K562 (cell line): ENCODE data around the gene ITGAL. TPM values are rescaled to one million over a fixed set of nuclear protein-coding genes. Genes with fewer than 3 reads are reported as not detected.

Experiments used
- DMBX1 ChIP-seq: fragments of 250-450 bp; sonication (Bioruptor Pico); IDR thresholded peaks from 2 replicates; pipeline ENCODE4 v1.8.0; 2022; ENCODE audit warnings: inconsistent platforms, mild to moderate bottlenecking, moderate library complexity, borderline replicate concordance
- ESRRA ChIP-seq: fragments of 450-650 bp; IDR thresholded peaks from 2 replicates; pipeline ENCODE4 v1.6.1; 2014; ENCODE audit warnings: low read depth, mild to moderate bottlenecking, moderate library complexity, borderline replicate concordance
- FOXA1 ChIP-seq: fragments of 450-650 bp; IDR thresholded peaks from 2 replicates; pipeline ENCODE4 v1.6.1; 2016; ENCODE audit warnings: mild to moderate bottlenecking, borderline replicate concordance
- GABPA ChIP-seq: fragments of 200-800 bp; sonication (Bioruptor generic); conservative IDR thresholded peaks from 2 replicates; pipeline ENCODE4 v1.6.1; 2016; ENCODE audit warnings: low read depth, missing genetic modification characterization, missing compliant biosample characterization
- HMGN3 ChIP-seq: IDR thresholded peaks from 2 replicates; pipeline ENCODE4 v1.6.1; 2011; ENCODE audit warnings: borderline replicate concordance, low read depth, mild to moderate bottlenecking, mixed read lengths, low read length; ENCODE audit not compliant: insufficient read length; ENCODE audit errors: extremely low read depth
- PHTF2 ChIP-seq: fragments of 250-450 bp; sonication (Bioruptor Pico); IDR thresholded peaks from 2 replicates; pipeline ENCODE4 v1.5.0; 2021; ENCODE audit warnings: mild to moderate bottlenecking
- POLR2AphosphoS5 ChIP-seq: IDR thresholded peaks from 2 replicates; pipeline ENCODE4 v1.6.1; 2011; ENCODE audit warnings: mild to moderate bottlenecking, low read depth, low read length, moderate library complexity; ENCODE audit not compliant: control insufficient read depth, insufficient read depth
- PURB ChIP-seq: sonication (generic); formaldehyde crosslinking; IDR thresholded peaks from 2 replicates; pipeline ENCODE4 v1.9.0; 2021; ENCODE audit warnings: low read depth, mild to moderate bottlenecking, missing genetic modification reagents
- SIX5 ChIP-seq, 2 experiments: IDR thresholded peaks; 2 replicates each; pipeline ENCODE4 v1.6.1; 2011; ENCODE audit warnings: low read length in 2 of 2, borderline replicate concordance in 1 of 2, low read depth in 1 of 2, mild to moderate bottlenecking in 1 of 2, moderate library complexity in 1 of 2; ENCODE audit not compliant: insufficient read depth in 1 of 2
- SP1 ChIP-seq: sonication (generic); formaldehyde crosslinking; IDR thresholded peaks from 2 replicates; pipeline ENCODE4 v1.8.1; 2022; ENCODE audit warnings: mild to moderate bottlenecking, missing genetic modification reagents
- TGIF2 ChIP-seq: sonication (generic); formaldehyde crosslinking; IDR thresholded peaks from 2 replicates; pipeline ENCODE4 v1.8.1; 2022; ENCODE audit warnings: mild to moderate bottlenecking, missing genetic modification reagents, moderate library complexity
- TRIM28 ChIP-seq: fragments of 450-650 bp; IDR thresholded peaks from 2 replicates; pipeline ENCODE4 v1.6.1; 2017
- ZBTB43 ChIP-seq: sonication (generic); formaldehyde crosslinking; IDR thresholded peaks from 2 replicates; pipeline ENCODE4 v1.8.0; 2023; ENCODE audit warnings: mild to moderate bottlenecking, missing genetic modification reagents
- ZKSCAN1 ChIP-seq: fragments of 150-350 bp; IDR thresholded peaks from 2 replicates; pipeline ENCODE4 v1.6.1; 2016; ENCODE audit warnings: low read depth, low read length
- ZNF324 ChIP-seq: fragments of 250-450 bp; sonication (Bioruptor Pico); IDR thresholded peaks from 2 replicates; pipeline ENCODE4 v1.4.0; 2020; ENCODE audit warnings: mild to moderate bottlenecking
- ZNF395 ChIP-seq: fragments of 200-800 bp; sonication (Bioruptor generic); IDR thresholded peaks from 2 replicates; pipeline ENCODE4 v1.6.1; 2017; ENCODE audit warnings: missing genetic modification characterization, missing compliant biosample characterization
- ZNF551 ChIP-seq: fragments of 250-450 bp; sonication (Bioruptor Pico); IDR thresholded peaks from 2 replicates; pipeline ENCODE4 v1.5.0; 2021; ENCODE audit warnings: mild to moderate bottlenecking, moderate library complexity
- polyA plus RNA-seq, 8 experiments: library from polyadenylated mRNA; depleted of rRNA in 4 of 8; stranded (reverse) in 5 of 8; unstranded in 3 of 8; fragments of >200 nt; fragmentation: Nextera tagmentation in 2 of 8; fragmentation: Illumina TruSeq in 1 of 8; extraction: Ambion mirVana in 2 of 8; extraction: Trizol in 1 of 8; gene quantifications; 2 replicates each; pipeline versions ENCODE4 v1.2.1 to v1.2.3, GENCODE V29; 2011 to 2014; ENCODE audit warnings: inconsistent platforms in 1 of 8, missing spikeins in 1 of 8
- total RNA-seq, 7 experiments: library from RNA; depleted of rRNA in 6 of 7; stranded (reverse); fragments of >200 nt in 6 of 7; fragmentation: Illumina TruSeq in 2 of 7; extraction: Trizol in 2 of 7; gene quantifications; 2 replicates each; pipeline versions ENCODE4 v1.2.1 to v1.2.3, GENCODE V29; 2011 to 2021; ENCODE audit warnings: low replicate concordance in 1 of 7
- TF ChIP-seq, protein P1 (sequence below): IDR thresholded peaks from 2 replicates; pipeline ENCODE4 v1.6.1; 2011; ENCODE audit warnings: borderline replicate concordance, low read depth, mild to moderate bottlenecking, moderate library complexity, low read length; ENCODE audit not compliant: insufficient read depth, poor library complexity, severe bottlenecking
- TF ChIP-seq, protein P2 (sequence below): sonication (generic); formaldehyde crosslinking; IDR thresholded peaks from 2 replicates; pipeline ENCODE4 v1.8.0; 2022; ENCODE audit warnings: mild to moderate bottlenecking, missing genetic modification reagents
- TF ChIP-seq, protein P3 (sequence below): conservative IDR thresholded peaks from 2 replicates; pipeline ENCODE4 v1.6.1; 2011; ENCODE audit warnings: low read depth, mild to moderate bottlenecking, low read length; ENCODE audit not compliant: control insufficient read depth

ITGAL gene
- total and polyA plus RNA-seq, 9 of the 15 experiments (the other 6 are each of a cell fraction or from before 2014, with no cell fraction given): 0.01 to 0.53 TPM; not detected in 7

DNA sequence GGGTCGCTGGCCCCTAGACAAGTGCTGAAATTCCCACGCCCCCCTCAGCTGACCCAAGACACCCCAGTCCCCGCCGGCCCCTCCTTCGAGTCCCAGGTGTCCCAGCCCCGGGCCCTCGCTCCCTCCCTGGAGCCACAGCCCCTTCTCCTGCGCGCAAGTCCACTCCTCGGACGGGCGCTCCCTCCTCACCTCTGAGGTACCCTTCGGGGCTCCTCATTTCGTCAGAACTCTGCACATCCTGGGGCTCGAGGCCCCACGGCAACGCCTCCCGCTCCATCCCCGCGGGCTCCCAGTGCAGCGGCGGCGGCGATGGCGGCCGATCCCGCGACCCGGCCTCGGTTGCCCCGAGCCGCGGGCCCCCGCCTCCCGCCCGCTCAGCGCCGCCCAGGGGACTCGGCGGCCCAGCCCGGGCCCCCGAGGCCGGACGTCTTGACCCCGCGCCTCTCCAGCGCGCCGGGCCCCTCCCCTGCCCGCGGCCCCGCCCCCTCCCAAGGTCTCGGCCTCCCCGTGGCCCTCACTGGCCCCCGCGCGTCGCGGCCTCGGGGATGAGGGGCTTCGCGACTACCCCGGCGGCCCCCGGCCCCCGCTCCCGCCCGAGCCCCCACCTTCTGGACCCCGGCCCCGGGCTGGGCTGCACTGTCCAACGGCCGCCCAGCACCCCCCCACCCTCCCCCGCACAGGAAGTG, 53.7 kb downstream of the ITGAL start, which contains the start of gene ZNF768 (continued):
- TF ChIP-seq, protein P1, sequence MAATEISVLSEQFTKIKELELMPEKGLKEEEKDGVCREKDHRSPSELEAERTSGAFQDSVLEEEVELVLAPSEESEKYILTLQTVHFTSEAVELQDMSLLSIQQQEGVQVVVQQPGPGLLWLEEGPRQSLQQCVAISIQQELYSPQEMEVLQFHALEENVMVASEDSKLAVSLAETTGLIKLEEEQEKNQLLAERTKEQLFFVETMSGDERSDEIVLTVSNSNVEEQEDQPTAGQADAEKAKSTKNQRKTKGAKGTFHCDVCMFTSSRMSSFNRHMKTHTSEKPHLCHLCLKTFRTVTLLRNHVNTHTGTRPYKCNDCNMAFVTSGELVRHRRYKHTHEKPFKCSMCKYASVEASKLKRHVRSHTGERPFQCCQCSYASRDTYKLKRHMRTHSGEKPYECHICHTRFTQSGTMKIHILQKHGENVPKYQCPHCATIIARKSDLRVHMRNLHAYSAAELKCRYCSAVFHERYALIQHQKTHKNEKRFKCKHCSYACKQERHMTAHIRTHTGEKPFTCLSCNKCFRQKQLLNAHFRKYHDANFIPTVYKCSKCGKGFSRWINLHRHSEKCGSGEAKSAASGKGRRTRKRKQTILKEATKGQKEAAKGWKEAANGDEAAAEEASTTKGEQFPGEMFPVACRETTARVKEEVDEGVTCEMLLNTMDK: no peak
- no peak for TF ChIP-seq ESRRA
- TF ChIP-seq, protein P2, sequence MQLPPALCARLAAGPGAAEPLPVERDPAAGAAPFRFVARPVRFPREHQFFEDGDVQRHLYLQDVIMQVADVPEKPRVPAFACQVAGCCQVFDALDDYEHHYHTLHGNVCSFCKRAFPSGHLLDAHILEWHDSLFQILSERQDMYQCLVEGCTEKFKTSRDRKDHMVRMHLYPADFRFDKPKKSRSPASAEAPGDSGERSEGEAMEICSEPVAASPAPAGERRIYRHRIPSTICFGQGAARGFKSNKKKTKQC: 0 out of 2 replicates have a peak, but pooled peaks have one; percentile 68
- TF ChIP-seq TRIM28: no peak
- TF ChIP-seq, protein P3, sequence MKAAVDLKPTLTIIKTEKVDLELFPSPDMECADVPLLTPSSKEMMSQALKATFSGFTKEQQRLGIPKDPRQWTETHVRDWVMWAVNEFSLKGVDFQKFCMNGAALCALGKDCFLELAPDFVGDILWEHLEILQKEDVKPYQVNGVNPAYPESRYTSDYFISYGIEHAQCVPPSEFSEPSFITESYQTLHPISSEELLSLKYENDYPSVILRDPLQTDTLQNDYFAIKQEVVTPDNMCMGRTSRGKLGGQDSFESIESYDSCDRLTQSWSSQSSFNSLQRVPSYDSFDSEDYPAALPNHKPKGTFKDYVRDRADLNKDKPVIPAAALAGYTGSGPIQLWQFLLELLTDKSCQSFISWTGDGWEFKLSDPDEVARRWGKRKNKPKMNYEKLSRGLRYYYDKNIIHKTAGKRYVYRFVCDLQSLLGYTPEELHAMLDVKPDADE: peak; percentile 56; the same call in 1 of the 2 replicates
- TF ChIP-seq PHTF2 (CRISPR knock-in tag): no peak
- no peak for TF ChIP-seq SP1 (CRISPR knock-in tag)
- TF ChIP-seq DMBX1: no peak
- TF ChIP-seq TGIF2: no peak
- TF ChIP-seq ZNF551: no peak
- TF ChIP-seq HMGN3: no peak
- TF ChIP-seq GABPA (tag): no peak
- TF ChIP-seq ZKSCAN1: no peak
- no peak for TF ChIP-seq PURB (CRISPR knock-in tag)
- peak; percentile 50; the same call in 1 of the 2 replicates for TF ChIP-seq ZNF395
- TF ChIP-seq POLR2AphosphoS5: no peak
- no peak for TF ChIP-seq ZBTB43 (CRISPR knock-in tag)
- no peak for TF ChIP-seq ZNF324 (CRISPR knock-in tag)
- no peak for TF ChIP-seq SIX5 (IDR thresholded peaks at IDR 0.05; ENCODE audit: borderline replicate concordance in 1 of 2, insufficient read depth in 1 of 2, low read depth in 1 of 2, low read length in 2 of 2)
- no peak for TF ChIP-seq FOXA1
